ENCODE data around the gene CYB5A.

The CYB5A gene

DNA sequence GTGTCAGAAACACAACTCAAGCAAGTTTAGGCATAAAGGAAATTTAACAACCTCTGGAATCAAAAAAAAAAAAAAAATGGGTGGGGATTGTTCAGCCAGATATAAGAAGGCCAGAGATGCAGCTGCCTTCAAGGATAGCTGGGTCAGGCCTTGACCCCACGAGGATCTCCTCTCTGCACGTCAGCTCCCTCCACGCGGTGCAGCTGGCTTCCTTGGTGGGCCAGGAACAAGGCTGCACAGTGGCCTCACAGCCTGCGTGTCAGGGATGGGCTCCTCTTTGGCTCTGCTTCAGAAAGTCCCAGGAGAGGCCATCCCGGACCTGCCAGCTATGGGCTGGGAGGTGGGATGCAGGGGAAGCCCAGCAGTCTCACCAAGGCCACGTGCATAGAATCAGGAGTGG is 88.0 kb downstream of the CYB5A start:
- DNase-seq = no peak

All from OCI-M1 (cell line).